GM18507 (cell line): ENCODE data around the gene NUDT13.
A peak's percentile ranks its signal among the peaks of the same experiment; 100 is the strongest.

Experiments used
- DNase-seq: peaks from one replicate; pipeline ENCODE4 v3.0.0; 2011; ENCODE audit warnings: low read depth; ENCODE audit not compliant: insufficient read length; ENCODE audit errors: extremely low spot score
- FAIRE-seq: peaks from 2 replicates; lab custom pipeline; 2011; peaks lifted over from hg19 to GRCh38; lab: Jason Lieb, UNC

Gene NUDT13

GRCh38 chr10:73152009-73152408, 41.8 kb downstream of the NUDT13 start:
- DNase-seq (no peak), FAIRE-seq (no peak)

- FAIRE-seq (no peak), DNase-seq (no peak)
Observed at GRCh38 chr10:73156054-73156453, 45.8 kb downstream of the NUDT13 start.

- peak; percentile 88 for FAIRE-seq
- peak; percentile 23 for DNase-seq
Observed at GRCh38 chr10:73159038-73159648, 48.9 kb downstream of the NUDT13 start.

GRCh38 chr10:73161079-73161478, 50.8 kb downstream of the NUDT13 start:
- DNase-seq (no peak), FAIRE-seq (no peak)

- DNase-seq (no peak), FAIRE-seq (no peak)
Observed at GRCh38 chr10:73161662-73162061, 51.4 kb downstream of the NUDT13 start.

GRCh38 chr10:73163096-73163495, 52.8 kb downstream of the NUDT13 start:
- FAIRE-seq (no peak), DNase-seq (no peak)

GRCh38 chr10:73166972-73167371, 56.7 kb downstream of the NUDT13 start:
- DNase-seq: no peak
- FAIRE-seq: no peak

- FAIRE-seq (no peak), DNase-seq (no peak)
Observed at GRCh38 chr10:73167458-73167782, 57.2 kb downstream of the NUDT13 start.

GRCh38 chr10:73167783-73168464, 57.7 kb downstream of the NUDT13 start, which contains the start of the genes ECD and FAM149B1:
Gene ECD, minus strand, starts transcription at chr10:73168008. Its CDS starts 4,071 bp downstream, at chr10:73163937.
Gene FAM149B1, plus strand, starts transcription at chr10:73168119. Its CDS starts 221 bp downstream, at chr10:73168340.
- FAIRE-seq (peak; percentile 99), DNase-seq (peak; percentile 83)

GRCh38 chr10:73168465-73168803, 58.2 kb downstream of the NUDT13 start:
- no peak for DNase-seq
- peak; percentile 5 for FAIRE-seq

- no peak for FAIRE-seq
- no peak for DNase-seq
Observed at GRCh38 chr10:73169320-73169719, 59.1 kb downstream of the NUDT13 start.

- DNase-seq (no peak), FAIRE-seq (no peak)
Observed at GRCh38 chr10:73172867-73173266, 62.6 kb downstream of the NUDT13 start.

- FAIRE-seq (no peak), DNase-seq (no peak)
Observed at GRCh38 chr10:73174148-73174925, 64.1 kb downstream of the NUDT13 start.
